ENCODE results near the gene SEC23IP.
"Not testable (repeated sequence)": the region's sequence is repeated elsewhere in the genome, so short reads cannot be mapped to it uniquely, and the experiment has no call there.

SEC23IP gene

GRCh38 chr10:119883901-119884611 lies 8.5 kb upstream of the SEC23IP start:
- not testable (repeated sequence) for DNase-seq (ENCODE audit: low read depth in 2 of 2)

- DNase-seq (ENCODE audit: low read depth in 2 of 2) = not testable (repeated sequence)
Observed at GRCh38 chr10:119886070-119886469, 6.5 kb upstream of the SEC23IP start.

DNA sequence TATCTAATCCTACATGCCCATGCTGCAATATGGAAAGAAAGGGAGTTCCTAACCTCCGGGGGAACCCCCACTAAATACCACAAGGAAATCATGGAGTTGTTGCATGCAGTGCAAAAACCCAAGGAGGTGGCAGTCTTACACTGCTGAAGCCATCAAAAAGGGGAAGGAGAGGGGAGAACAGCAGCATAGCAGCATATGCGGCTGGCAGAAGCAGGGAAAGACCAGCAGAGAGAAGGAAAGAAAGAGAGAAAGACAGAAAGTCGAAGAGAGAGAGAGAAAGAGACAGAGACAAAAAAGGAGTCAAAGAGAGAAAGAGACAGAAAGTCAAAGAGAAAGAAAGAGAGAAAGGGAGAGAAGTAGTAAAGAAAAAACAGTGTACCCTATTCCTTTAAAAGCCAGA lies 3.8 kb upstream of the SEC23IP start:
- DNase-seq (ENCODE audit: low read depth in 2 of 2) = not testable (repeated sequence)

DNA sequence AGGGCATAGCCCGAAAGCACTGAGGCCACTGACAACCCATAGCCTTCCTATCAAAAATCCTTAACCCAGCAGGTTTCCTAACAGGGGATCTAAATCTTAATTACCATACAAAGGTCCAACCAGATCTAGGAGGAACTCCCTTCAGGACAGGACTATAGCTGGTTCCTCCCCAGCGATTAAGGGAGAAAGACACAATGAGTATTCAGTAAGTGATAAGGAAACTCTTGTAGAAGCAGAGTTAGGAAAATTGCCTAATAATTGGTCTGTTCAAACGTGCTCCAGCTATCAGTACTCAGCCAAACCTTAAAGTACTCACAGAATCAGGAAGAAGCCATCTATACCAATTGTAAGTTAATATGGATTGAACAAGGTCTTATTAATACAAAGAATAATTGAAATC lies 3.3 kb upstream of the SEC23IP start:
- not testable (repeated sequence) for DNase-seq (ENCODE audit: low read depth in 2 of 2)

- not testable (repeated sequence) for DNase-seq (ENCODE audit: low read depth in 2 of 2)
Observed at GRCh38 chr10:119890307-119890706, 2.2 kb upstream of the SEC23IP start.

DNA sequence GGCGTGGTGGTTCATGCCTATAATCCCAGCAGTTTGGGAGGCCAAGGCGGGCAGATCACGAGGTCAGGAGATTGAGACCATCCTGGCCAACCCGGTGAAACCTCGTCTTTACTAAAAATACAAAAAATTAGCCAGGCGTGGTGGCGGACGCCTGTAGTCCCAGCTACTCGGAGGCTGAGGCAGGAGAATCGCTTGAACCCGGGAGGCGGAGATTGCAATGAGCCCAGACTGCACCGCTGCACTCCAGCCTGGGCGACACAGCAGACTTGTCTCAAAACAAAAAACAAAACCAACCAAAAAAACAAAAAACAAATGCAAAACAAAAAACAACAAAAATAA lies 712 bp upstream of the SEC23IP start:
- DNase-seq (ENCODE audit: low read depth in 2 of 2) = not testable (repeated sequence)

GRCh38 chr10:119893074-119893473 lies 544 bp downstream of the SEC23IP start:
- DNase-seq (ENCODE audit: low read depth in 2 of 2) = no peak

- no peak for DNase-seq (ENCODE audit: low read depth in 2 of 2)
Observed at GRCh38 chr10:119893845-119894427, 1.4 kb downstream of the SEC23IP start.

- DNase-seq (ENCODE audit: low read depth in 2 of 2) = no peak
Observed at GRCh38 chr10:119896061-119896655, 3.6 kb downstream of the SEC23IP start.

- no peak for DNase-seq (ENCODE audit: low read depth in 2 of 2)
Observed at GRCh38 chr10:119896937-119897770, 4.6 kb downstream of the SEC23IP start.

DNA sequence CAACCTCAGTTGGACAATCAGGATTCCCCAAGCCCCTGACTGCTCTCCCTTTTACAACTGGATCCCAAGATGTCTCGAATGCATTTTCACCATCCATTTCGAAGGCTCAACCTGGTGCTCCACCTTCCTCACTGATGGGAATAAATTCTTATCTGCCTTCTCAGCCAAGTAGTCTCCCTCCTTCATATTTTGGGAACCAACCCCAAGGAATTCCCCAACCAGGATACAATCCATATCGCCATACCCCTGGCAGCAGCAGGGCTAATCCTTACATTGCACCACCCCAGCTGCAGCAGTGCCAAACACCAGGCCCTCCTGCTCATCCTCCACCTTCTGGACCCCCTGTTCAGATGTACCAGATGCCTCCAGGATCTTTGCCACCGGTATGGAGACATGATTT lies 6.0 kb downstream of the SEC23IP start:
- no peak for DNase-seq (ENCODE audit: low read depth in 2 of 2)

GRCh38 chr10:119903946-119904666 lies 11.6 kb downstream of the SEC23IP start:
- DNase-seq (ENCODE audit: low read depth in 2 of 2) = no peak

- not testable (repeated sequence) for DNase-seq (ENCODE audit: low read depth in 2 of 2)
Observed at GRCh38 chr10:119907695-119908094, 15.2 kb downstream of the SEC23IP start.

GRCh38 chr10:119908166-119908565 lies 15.6 kb downstream of the SEC23IP start:
- DNase-seq (ENCODE audit: low read depth in 2 of 2) = no peak

GRCh38 chr10:119910689-119911088 lies 18.2 kb downstream of the SEC23IP start:
- no peak for DNase-seq (ENCODE audit: low read depth in 2 of 2)

GRCh38 chr10:119917777-119918176 lies 25.2 kb downstream of the SEC23IP start:
- DNase-seq (ENCODE audit: low read depth in 2 of 2) = no peak

DNA sequence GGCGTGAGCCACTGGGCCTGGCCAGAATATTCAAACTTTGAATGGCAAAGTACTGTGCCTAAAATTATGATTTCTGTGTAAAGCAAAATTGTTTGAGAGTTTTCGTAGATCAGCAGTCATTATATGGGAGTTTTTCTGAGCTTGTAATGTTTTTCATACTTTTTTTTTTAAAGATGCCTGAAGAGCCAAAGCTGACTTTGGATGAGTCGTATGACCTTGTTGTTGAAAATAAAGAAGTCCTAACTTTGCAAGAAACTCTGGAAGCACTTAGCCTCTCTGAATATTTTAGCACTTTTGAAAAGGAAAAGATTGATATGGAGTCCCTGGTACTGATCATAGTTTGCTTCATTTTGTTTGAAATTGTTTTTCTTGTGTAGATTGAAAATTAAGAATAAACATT lies 26.7 kb downstream of the SEC23IP start:
- no peak for DNase-seq (ENCODE audit: low read depth in 2 of 2)

DNA sequence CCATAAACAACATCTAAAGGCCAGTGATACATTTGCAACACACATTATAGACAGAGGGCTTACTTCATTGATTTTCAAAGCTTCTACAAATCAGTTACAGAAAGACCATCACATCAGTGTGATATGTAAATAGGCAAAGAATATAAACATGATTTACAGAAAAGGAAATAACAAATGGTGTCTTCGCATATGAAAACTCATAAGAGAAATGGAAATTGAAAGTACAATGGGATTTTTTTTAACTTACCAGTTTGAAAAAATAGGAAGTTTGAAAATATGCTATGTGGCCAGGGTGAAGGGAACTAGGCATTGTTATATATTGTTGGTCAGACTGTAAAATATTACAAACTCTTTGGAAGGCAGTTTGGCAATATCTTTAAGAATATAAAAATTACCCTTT lies 27.3 kb downstream of the SEC23IP start:
- no peak for DNase-seq (ENCODE audit: low read depth in 2 of 2)

DNA sequence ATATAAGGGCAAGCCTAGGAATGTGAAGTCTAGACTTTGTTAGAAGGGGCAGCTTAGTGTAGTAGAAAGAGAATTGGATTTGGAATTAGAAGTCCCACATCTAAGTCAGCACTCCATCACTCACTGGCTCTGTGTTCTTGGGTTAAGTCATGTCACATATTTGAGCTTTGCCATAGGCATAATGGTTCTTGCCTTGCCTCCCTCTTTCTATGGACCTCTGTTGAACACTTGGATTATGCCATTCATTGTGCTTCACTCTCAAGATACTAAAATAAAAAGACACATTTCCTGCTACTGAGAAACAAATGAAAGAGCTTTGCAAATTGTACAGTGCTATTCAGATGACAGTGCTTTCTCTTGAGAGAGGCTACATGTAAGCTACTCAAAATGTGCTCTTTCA lies 35.9 kb downstream of the SEC23IP start:
- no peak for DNase-seq (ENCODE audit: low read depth in 2 of 2)

- no peak for DNase-seq (ENCODE audit: low read depth in 2 of 2)
Observed at GRCh38 chr10:119931871-119932270, 39.3 kb downstream of the SEC23IP start.

- no peak for DNase-seq (ENCODE audit: low read depth in 2 of 2)
Observed at GRCh38 chr10:119932631-119933030, 40.1 kb downstream of the SEC23IP start.

DNA sequence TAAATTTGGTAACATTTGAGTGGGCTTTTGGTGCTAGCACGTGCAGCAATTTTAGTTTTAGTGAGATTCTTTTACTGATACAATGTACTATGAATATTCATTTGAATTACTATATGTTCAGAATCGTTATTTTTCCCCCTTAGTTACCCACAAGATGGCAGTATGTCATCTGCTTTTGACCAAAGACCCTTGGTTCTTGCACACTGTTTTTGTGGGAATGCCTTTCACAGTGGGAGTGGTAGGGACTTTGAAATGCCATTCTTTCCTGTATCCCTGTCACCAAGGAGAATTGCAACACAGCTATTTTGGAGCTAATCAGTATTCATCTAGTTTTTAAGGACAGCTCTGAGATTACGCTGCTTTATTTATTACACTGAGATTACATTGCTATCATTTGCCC lies 40.6 kb downstream of the SEC23IP start:
- DNase-seq (ENCODE audit: low read depth in 2 of 2) = no peak
